HUDEP-2 (cell line): ENCODE measurements around the gene CTSZ.
"Not testable (repeated sequence)": the region's sequence is repeated elsewhere in the genome, so short reads cannot be mapped to it uniquely, and the experiment has no call there.

Experiments
- DNase-seq, 76 experiments: peaks; one replicate each; lab custom pipeline; 2025; ENCODE audit not compliant: unreplicated experiment in 76 of 76; lab: John Stamatoyannopoulos, UW

CTSZ gene

GRCh38 chr20:59001068-59001448, 6.0 kb downstream of the CTSZ start:
- DNase-seq = no peak

GRCh38 chr20:59000326-59000725, 6.7 kb downstream of the CTSZ start:
- DNase-seq = no peak

- no peak for DNase-seq
These were observed 8.4 kb downstream of the CTSZ start for GRCh38 chr20:58998656-58999055.

DNA sequence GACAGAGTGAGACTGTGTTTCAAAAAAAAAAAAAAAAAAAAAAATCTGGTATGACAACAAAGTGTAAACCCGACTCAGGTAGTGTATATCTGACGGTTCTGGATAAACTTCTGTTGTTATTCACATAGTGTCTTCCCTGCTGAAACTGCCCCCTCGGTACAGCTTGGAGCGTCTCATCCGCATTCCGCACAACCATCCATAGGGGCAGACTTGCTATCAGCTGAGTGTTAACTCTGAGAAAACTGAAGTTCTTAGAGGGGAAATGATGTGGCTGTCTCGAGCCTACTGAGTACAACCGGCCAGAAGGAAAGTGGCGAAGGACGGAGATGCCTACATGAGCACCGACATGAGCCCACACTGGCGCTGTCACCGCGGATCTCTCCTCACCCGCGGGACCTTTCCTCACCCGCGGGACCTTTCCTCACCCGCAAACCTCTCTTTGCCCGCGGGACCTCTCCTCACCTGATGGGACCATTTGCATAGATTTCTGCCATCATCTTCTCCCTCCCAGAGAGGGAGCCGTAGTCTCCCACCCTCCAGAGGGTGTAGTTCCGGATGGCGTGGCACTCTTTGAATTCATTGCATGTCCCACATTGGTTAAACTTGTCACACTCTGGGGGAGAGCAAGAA, 9.8 kb downstream of the CTSZ start:
- no peak for DNase-seq

DNA sequence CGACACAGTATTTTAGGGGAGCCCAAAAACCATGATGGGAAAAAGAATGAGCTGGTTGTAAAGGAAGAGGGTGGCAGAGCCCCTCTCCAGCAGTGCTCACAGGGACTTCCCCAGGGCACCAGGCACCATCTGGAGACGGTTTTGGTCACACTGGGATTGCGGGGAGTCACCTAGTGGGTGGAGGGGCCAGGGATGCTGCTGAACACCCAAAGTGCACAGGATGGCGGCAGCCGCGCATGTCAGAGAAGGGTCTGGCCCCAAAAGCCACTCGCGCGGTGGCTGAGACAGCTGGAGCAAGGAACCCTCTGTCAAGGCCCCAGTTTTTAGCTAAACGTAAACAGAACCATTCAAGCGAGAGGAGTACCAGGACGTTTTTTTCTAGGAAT, 10.8 kb downstream of the CTSZ start:
- DNase-seq = no peak

GRCh38 chr20:58995461-58996225, 11.4 kb downstream of the CTSZ start:
- no peak for DNase-seq

- no peak for DNase-seq
These were observed 12.5 kb downstream of the CTSZ start for GRCh38 chr20:58994390-58995159.

DNA sequence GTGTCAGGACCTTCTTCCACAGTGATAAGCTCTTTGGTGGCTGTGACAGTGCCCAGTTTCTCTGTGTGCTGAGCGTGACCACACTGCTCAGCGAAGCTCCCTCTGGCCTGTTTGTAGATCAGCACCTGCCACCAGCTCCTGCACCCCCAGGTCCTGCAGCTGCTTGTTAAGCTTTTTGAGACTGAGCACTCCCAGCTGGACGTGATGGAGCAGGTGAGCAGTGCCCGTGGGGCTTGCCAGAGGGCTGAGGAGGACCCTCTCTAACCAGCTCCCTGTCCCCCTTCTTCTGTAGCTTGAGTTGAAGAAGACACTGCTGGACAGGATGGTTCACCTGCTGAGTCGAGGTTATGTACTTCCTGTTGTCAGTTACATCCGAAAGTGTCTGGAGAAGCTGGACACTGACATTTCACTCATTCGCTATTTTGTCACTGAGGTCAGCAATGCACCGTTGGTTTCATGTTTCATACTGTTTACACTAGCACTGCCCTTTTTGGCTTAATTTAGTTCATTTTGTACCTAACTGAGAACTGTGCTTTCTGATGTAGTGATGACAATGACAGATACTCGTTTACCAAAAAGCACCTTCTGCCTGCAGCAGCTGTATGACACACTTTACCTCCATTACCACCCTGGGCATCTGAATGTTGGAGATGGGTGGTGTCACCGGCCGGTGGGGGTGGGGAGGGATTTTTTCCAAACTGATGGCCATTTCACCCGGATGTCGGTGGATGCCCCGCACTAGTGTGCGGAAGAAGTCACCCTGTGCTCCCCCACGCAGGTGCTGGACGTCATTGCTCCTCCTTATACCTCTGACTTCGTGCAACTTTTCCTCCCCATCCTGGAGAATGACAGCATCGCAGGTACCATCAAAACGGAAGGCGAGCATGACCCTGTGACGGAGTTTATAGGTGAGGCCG, 13.5 kb downstream of the CTSZ start:
- no peak for DNase-seq

GRCh38 chr20:58992911-58993310, 14.1 kb downstream of the CTSZ start:
- DNase-seq = no peak

DNA sequence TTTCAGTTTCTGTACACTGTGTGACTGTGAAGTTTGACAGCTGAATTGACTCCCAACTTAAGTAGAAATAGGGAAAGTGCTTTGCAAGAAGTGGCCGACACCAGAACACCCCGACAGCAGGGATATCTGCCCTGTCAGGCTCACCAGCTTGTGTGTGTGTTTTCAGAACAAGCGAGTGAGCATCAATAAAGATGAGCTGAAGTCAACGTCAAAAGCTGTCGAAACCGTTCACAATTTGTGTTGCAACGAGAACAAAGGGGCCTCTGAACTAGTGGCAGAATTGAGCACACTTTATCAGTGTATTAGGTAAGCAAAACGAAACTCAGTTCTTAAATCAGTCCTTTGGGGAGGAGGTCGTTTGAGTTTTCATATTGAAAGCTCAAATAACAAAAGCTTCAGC, 15.3 kb downstream of the CTSZ start:
- DNase-seq = no peak

GRCh38 chr20:58990651-58991445, 16.2 kb downstream of the CTSZ start:
- DNase-seq = no peak

DNA sequence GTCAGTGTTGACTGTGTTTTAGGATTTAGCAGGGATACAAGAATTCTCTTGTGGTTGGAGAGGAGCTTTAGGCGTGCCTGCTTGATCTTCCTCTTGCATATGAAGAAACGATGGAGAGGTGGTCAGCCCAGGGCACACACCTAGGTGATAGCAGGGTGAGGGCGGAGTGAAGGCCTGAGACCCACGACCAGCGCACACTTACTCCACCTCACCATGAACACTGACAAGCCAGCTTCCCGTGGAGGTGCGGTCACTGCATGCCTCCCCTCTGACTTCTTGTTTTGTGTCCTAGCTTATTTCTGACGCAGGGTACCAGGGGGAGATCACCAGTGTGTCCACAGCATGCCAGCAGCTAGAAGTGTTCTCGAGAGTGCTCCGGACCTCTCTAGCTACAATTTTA, 17.9 kb downstream of the CTSZ start:
- no peak for DNase-seq

GRCh38 chr20:58988565-58988882, 18.5 kb downstream of the CTSZ start:
- DNase-seq = no peak

DNA sequence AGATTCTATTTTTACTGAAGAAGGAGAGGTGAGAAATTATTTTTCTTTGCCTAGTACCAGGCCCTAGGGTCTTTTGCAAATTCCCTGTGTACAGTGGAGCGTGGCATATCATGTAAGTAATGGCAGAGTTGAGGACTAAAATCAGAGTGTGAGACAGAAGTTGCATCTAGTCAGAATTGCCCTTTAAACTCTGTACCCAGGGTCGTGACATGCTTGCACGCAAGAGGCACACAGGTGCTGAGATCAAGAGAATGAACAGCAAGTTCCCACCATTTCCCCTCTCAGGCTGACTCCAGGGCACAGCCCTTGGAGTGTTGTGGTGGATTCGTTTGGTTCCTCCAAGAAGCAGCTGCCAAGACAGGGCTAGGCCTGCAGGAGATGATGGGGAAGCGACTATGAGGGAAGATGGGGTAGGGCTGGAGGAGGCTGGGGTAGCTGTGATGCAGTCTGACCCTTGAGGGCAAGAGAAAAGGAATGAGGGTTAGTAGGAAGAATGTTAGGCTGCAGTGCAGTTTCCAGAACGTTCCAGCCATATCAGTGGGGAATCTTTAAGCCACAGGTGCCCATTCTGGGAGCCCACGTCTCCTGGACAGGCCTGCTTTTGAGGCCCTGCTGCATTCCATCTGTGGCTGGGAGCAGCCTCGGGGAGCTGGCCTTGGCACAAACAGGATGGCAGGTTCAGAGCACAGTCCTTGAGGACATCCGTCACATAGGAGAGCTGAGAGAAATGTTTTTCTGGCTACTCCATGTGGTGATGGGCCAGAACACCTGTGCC, 19.1 kb downstream of the CTSZ start:
- DNase-seq = no peak

DNA sequence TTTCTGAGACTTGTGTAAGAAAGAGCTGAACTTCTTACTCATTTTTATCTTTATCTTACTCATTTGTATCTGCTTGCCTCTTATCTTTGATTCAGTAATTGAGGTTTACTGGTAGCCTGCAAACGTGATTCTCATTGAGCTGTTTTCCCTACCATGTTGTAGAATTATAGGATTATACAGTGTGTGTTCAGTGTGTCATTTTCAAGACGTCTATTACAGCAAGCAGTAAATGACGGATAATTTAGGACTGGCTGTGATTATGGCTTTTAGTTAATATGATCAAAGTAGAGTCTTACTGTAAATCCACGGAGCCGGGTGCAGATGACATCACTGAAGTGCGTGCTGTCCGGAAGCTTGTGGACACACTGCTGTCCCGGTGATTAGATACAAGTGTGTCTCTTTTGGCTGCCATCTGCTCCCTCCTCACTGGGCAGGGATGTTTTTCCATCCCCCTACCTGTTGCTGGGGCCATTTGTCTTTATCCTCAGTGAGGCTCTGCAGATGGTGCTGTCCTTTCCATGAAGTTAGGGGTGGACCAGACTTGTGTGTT, 20.0 kb downstream of the CTSZ start:
- no peak for DNase-seq

DNA sequence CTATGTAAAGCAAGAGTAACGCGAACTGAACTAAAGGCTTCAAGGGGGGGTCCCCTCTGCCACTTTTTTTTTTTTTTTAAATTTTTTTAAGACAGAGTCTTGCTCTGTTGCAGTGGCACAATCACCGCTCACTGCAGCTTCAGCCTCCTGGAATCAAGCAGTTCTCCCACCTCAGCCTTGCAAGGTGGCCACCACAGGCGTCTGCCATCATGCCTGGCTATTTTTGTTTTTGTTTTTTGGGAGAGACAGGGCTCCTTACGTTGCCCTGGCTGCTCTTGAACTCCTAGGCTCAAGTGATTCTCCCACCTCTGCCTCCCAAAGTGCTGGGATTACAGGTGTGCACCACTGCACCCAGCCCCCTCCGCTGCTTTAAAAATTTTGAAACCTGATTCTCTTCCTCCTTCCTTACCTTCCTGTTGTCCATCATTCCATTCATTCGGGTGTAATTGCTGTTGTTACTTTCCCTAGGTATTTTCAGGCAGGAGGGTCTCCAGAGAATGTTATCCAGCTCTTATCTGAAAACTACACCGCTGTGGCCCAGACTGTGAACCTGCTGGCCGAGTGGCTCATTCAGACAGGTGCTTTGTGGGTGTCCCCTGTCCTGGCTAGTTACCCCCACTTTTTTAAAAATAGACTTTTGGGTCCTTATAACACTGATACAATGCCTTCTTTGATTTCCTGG, 20.6 kb downstream of the CTSZ start:
- no peak for DNase-seq

- no peak for DNase-seq
These were observed 21.4 kb downstream of the CTSZ start for GRCh38 chr20:58985656-58986055.

- DNase-seq = no peak
These were observed 22.4 kb downstream of the CTSZ start for GRCh38 chr20:58984691-58985090.

DNA sequence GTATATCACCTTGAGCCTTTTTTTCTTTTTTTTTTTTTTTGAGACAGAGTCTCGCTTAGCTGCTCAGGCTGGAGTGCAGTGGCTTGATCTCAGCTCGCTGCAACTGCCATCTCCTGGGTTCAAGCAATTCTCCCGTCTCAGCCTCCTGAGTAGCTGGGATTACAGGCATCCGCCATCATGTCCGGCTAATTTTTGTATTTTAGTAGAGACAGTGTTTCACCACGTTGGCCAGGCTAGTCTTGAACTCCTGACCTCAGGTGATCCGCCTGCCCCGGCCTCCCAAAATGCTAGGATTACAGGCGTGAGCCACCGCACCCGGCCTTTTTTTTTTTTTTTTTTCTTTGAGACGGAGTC, 24.0 kb downstream of the CTSZ start:
- not testable (repeated sequence) for DNase-seq
